ENCODE data around the gene ABHD8.

Gene ABHD8

DNA sequence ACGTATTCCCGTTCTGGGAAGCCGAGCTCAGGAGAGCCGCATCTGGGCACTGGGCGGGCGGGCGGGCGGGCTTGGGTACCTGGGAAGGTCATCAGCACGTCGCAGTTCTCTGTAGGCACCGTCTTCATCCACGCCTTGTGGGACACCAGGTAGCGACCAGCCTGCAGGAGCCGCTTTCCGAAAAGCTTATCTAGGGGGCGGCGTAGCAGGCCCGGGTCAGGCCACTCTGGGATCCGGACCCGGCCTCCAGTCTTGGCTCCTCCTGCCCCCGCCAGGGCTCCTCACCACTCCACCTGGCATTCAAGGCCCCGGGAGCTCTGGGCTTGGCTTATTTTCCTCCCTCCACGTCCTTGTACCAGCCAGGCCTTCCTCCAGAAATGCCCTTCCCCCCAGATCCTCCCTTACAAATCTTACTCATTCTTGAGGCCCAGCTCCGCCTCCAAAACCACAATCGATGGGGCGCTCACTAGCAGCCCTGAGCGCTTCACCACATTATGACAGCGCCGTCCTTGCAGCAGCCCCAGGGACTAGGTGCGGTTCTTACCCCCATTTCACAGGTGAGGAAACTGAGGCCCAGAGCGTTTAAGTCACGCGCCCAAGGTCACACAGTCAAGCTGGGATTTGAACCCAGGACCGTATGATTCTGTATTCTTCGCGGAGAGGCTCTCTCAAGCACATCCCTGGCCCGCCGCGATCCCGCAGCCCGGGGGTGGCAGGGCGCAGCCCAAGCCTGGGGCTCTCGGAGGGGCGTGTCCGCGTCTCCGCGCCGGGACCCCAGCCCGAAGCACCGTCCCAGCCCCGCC is 30.6 kb upstream of the ABHD8 start:
- peak in 1 of 2 experiments; percentile 13 for DNase-seq

DNA sequence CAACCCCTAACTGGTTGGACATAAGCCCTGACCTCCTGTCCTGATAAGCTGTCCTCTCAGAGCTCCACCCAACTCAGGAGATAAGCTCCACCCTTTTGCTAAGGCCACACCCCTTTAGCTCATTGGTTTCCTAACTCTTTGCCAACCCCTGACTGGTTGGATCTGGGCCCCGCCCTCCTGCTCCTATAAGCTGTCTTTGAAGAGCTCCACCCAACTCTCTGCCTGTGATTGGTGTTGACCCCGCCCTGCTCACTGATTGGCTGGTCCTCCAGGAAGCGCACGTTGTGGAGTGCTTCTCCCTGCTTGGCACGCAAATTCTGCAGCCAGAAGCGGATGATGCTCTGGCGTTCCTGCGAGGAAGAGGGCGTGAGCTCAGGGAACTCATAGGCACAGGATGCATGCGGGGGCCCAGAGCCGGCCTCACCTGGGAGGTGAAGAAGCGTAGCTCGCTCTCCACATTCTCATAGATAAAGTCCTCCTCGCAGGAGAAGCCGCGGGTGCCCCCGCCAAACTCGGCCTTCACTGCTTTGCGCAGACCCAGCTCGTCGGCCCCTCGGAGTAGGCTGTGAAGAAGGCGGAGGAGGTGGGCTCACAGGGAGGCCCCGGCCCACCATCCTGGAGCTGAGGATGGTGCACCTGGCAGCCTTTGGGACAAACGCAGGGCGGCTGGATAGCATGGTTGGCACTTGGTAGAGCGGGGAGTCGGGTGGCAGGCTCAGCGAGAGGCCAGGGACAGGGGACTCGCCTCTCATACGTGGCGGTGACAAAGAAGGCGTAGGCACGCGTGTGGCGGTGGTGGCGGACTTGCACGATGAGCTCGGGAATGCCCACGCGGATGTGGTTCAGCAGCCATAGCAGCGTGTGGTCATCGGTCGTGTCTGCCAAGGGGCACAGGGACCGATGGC is 29.7 kb upstream of the ABHD8 start:
- peak in 1 of 2 experiments; percentile 50 for DNase-seq

DNA sequence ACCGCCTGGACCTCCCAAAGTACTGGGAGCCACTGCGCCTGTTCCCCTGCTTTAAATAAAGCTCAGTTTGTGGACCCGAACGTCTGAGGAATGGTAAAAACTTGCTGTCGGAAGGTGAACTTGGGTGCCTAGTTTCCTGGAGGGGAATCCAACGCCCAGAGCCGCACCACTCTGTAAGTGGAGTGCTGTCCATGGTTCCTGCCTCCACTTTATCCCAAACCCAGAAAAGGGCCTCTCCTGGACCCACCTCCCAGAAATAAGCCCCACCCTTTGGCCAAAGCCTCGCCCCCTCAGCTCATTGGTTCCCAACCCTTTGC is 29.1 kb upstream of the ABHD8 start:
- no peak for DNase-seq

DNA sequence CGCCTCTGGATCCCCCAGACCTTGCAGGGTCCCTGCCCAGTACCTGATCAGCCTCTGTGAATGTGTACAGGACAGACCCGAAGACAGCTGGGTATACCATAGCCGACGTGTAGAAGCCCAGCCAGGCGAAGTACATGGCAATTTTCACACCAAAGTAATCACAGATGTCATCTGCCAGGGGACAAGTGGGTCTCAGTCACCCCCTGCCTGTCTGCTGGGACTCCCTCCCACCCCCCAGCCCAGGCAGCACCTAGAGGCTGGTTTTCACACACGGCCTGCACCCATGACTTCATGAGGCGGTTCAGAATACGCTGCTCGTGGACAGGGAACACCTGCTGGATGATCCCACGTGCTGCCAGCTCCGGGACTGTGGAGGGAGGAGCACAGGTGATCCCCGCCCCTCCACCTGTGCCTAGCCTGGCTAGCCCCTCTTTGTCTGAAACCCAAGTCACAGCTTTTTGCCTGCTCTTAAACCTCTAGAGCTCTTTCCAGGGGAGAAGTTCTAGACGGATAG is 27.9 kb upstream of the ABHD8 start:
- DNase-seq, result no peak

DNA sequence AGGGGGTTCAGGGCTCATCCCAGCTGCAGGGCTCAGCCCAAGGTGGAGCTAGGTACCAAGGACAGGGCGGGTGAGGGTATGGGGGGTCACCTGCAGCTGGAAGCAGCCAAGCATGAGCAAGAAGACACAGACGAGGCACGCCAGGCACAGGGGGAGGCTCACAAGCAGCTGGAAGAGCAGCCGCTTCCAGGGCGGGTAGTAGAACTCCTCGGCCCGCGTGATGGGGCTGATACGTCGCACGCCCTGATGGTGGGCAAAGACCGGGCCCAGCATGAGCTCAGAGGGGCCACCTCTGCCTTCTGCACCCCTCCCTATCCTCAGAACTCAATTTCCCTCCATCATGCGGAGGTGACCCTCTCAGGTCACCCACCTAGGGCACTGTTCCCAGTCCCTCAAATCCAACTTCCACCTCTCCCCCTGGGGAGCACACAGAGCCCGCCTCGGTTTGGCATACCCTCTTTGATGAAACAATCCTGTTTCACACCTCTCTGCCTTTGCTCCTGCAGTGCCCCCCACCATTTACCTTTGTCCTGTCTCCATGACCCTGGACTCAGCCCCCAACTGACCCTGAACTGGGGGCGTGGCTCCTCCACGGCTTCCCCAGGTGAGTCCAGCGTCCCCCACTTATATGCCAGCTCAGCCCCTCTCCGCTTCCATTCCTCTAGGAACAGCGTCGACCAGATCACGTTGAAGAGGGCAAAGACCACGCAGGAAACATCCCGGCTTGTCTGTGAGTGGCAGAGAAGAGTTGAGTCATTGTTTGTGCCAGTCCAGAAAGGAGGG is 27.2 kb upstream of the ABHD8 start:
- no peak for DNase-seq

DNA sequence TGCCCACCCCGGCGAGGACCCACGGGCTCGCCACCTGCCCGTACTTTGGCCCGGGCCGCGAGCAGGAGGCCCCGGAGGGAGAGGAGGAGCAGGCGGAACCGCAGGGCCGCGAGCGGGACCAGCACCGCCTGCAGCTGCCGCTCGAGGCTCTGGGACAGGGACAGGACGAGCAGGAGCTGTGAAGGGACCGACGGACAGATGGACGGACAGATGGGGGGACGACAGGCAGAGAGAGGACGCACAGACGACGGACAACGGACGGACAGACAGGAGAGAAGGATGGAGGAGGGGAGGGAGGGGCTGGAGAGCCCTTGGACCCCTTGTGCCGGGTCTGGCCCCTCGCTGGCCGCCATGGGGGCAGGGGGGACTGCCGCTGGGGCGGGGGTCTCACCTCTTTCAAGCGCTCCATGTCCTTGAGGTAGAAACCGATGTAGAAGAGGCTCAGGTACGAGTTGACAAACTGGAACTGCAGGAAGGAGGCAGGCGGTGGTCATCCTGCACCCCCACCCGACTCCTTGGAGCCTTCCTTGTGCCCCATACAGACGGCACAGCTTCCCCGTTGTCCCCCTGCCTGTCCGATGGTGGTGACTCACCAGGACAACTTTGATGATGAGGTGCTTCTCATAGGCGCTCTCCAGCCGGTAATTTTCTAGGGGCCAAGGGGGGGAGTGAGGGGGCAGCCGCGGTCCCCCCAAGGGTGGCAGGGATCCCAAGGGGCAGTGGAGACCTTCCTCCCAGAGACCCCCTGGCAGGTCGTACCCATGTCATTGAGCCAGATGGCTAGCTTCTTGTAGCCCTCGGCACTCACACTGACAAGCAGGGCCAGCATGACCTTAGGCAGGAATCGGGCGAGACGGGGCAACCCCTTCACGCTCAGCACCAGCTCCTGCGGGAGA is 26.4 kb upstream of the ABHD8 start:
- no peak for DNase-seq

DNA sequence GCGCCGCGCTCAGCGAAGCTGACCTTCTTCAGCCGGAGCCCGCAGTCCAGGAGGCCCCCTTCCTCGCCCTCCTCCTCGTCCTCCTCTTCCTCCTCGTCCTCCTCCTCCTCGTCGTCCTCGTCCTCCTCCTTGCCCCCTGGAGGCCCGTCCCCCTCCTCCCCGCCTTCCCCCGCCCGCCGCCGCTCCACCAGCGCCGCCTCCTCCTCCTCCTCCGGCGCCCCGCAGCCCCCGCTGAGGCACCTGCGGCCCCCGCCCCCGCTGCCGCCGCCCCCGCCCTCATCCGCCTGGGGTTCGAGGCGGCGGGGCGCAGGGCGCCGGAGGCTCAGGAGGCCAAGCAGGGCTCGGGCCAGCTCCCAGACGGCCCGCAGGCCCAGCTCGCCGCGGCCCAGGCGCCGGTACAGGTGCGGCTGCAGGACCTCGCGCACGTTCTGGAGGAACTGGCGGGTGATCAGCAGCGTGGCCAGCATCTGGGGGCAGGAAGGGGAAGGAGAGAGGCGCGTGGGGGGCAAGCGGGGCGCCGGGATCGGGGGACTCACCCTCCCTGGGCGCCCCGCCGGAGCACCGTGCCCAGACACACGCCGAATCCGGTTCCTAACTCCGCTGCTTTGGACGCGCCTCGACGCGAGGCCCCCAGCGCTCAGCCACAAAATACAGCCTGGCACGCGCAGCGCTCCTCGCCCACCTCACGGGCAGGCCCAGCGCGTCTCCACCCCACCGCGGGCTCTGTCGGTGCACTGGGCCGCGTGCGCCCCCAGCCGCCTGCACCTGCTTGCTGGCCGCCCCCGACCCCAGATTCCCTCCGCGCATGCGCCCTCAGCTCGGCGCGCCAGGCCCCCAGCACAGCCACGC is 25.5 kb upstream of the ABHD8 start:
- DNase-seq, result no peak

DNA sequence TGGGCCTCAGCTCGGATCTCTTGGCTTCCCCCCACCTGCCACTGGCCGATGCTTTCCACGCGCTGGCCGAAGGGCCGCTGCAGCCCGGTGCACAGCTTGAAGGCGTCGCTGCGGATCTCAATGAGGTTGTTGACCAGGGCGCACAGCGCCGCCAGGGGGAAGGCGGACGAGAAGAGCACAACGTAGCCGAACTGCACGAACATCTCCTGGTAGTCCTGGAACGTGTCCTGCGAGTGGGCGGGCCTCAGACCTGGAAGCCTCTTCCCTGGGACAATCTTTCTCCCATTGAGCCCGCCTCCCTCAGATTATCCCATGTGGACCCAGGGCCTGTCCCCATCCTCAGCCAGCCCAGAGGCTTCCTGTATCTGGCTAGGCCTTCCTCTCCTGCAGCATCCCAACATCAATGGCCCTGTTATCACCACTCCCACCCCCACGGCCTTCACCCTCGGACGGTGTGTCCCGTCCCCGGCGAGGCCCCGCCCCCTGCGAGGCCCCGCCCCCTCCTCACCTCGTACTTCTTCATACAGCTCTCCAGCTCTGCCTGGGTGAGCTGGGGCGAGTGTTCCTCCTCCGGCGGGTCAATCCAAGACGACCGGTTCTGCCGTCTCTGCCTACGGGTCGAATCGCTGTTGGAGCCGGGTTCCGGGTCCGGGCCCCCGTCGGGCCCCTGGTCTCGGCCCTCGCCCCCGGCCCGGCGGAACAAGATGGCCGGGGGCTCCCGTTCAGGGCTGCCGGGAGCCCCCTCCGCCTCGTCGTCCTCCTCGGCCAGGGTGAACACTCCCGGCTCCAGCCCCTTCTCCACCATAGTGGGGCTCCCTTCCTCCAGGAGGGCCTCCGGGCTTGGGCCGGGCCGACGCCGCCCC is 24.7 kb upstream of the ABHD8 start:
- DNase-seq, result no peak

DNA sequence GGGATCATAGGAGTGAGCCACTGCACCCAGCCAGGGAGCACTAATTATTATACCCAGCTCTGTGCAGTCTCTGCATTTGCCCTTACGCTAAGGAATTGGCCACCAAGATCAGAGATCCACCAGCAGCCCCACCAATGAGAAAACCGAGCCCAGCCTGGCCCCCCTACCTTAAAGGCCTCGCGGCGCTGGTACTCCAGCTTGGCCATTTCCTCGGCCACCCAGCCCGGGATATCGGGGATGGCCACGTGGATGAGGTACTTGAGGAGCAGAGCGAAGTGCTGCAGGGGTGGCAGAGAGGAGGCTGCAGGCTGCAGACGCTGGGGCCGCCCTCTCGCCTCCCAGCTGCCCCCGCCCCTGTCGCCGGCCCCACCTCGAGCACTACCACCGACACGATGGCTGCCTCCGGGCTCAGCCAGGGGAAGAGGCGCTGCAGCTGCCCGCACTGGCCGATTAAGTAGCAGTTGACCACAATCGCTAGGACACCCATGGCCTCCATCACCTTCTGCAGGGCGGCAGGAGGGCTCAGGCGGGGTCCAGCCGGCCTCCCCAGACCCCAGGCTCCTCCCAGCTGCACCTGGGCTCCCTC is 23.9 kb upstream of the ABHD8 start:
- no peak for DNase-seq

DNA sequence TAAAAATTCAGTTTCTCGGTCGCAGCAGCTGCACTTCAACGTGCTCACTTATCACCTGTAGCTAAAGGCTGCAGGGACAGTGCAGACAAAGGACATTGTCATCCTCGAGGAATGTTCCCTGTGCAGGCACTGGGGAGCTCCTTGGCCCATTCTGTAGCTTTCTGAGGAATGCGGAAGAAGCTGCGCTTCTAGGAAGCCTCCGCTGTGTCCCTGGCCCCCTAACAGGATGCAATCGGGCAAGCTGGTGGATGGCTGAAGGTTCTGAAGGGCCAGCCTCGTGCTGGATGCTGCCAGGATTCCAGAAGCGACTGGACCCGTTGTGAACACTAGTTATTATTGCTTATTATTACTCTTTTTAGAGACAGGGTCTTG is 23.4 kb upstream of the ABHD8 start:
- DNase-seq, result no peak

DNA sequence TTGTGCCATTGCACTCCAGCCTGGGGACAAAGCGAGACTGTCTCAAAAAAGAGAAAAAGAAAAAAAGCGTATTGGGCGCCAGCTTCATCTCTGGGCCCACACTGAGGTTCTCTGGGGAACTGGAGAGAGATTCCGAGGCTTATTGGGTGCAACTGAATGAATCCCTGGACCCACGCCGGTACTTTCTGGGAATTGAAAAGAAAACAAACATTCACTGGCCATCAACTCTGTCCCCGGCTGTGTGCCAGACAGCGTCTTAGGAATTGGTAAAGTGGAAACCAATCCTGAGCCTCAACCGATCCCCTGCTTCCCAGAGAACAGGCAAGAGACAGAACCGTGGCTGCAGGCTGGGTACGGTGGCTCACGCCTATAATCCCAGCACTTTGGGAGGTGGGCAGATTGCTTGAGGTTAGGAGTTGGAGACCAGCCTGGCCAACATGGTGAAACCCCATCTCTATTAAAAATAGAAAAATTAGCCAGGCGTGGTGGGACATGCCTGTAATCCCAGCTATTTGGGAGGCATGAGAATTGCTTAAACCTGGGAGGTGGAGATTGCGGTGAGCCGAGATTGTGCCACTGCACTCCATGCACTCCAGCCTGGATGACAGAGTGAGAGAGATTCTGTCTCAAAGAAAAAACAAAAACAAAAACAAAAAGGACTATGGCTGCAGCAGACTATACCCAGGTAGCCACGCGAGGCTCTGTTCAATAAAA is 22.8 kb upstream of the ABHD8 start:
- no peak for DNase-seq

DNA sequence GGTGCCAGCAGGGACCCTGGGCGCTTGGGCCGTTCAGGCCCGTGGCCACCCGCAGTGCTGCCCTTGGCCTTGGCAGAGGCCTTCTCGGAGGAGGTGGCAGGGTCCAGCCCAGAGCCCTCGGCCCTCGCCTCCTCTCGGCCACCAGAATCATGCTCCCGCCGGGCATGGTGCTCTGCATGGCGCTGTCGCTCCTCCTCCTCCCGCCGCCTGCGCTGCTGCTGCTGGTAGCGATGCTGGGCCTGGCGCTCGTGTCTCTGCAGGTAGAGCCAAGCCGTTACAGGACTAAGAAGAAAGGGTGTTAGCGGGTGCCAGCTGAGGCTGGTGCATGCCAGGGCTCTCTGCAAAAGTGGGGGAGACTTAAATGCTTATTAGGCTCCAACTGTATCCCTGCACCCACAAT is 21.9 kb upstream of the ABHD8 start:
- no peak for DNase-seq

DNA sequence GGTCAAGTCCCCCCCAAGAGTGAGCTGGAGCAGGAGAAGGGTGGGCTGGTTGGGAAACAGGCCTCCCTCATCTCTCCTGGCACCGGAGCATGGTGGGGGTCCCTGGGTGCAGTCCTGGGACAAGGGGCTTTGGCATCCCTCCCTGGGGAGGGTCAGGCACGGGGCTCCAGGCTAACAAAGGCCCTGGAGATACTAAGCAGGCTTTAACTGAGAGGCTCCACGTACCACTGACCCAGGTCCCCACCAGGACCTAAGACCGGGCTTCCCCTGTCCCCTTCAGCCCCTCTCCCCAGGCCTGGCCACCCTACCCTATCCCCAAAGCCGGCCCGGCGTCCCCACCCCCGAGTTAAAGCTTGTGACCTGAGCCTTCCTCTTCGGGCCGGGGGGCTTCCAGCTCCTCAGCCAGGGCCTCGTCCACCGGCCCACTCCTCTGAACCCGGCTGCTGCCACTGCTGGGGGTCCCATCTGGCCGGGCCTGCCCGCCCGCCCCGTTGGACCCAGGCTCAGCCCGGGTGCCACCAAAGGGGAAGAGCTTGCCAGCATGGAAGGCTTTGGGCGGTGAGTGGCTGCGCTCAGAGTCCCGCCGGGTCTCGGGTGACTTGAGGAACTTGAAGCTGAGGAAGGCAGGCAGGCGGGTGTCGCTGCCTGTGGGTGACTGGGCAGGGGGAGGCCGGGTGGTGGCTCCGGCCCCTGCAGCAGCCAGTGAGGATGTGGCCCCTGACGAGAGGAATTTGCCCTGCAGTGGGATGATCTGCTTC is 21.3 kb upstream of the ABHD8 start:
- DNase-seq, result no peak

DNA sequence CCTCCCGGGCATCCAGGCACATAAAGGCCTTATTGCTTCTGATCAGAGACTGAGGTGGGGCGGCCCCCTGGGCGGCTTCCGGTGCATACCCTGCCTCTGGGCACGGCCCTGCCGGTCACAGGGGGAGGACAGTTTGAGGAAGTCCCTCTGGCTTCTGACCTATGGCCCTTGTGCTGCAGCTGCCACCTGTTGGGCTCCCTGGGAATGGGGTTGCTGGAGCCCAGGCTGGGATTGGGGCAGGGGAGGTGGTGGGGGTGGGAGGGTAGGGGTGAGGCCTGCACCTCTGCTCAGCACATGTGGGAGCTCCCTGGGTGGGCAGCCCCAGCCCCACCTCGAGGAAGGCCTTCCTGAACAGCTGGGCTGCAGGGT is 20.7 kb upstream of the ABHD8 start:
- DNase-seq, result no peak

DNA sequence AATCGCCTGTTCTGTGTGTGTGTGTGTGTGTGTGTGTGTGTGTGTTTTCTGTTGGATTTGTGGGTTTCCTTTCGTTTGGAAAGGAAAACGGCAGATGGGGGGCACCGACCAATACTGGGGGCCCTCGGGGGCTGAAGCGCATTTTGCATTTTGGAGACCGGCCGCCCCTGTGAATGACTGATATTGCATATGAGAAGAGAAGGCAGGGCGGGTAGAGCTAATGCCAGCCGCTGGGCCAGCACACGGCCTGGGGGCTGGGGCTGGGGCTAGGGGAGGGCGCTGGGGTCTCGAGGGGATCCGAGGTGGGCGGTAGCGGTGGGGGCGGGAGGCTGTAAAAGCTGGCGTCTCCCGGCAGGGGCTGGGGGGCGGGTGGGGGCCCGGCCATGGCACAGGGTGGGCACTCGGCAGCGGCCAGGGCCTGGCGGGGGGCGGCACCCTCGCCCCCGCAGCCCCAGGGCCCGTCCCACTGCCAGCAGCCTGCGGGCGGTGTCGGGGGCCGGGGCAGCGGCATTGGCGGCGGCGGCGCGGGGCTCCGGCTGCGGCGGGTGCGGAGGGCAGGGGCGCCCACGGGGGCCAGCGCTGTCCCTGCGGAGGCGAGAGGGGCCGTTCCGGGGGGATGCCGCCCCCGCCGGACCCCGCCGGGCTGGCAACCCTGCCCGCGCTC is 20.2 kb upstream of the ABHD8 start:
- no peak for DNase-seq

DNA sequence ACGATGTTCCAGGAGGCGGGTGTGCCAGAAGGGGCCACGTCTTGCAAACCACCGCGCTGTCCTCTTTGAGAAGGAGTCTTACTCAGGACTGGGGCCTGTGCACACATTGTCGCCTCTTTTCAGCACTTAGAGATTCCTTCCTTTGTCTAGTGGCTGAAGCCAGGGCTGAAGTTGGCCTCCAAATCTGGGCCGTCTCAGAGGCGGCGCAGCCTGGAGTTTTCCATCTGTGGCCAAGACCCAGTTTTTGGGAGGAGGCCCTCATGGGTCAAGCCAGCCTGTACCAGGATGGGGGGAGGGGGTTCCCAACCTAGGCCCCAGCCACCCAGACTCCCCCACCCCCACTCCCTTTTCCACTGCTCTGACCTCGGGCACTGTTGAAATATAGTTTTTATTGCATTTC is 19.6 kb upstream of the ABHD8 start:
- no peak for DNase-seq

DNA sequence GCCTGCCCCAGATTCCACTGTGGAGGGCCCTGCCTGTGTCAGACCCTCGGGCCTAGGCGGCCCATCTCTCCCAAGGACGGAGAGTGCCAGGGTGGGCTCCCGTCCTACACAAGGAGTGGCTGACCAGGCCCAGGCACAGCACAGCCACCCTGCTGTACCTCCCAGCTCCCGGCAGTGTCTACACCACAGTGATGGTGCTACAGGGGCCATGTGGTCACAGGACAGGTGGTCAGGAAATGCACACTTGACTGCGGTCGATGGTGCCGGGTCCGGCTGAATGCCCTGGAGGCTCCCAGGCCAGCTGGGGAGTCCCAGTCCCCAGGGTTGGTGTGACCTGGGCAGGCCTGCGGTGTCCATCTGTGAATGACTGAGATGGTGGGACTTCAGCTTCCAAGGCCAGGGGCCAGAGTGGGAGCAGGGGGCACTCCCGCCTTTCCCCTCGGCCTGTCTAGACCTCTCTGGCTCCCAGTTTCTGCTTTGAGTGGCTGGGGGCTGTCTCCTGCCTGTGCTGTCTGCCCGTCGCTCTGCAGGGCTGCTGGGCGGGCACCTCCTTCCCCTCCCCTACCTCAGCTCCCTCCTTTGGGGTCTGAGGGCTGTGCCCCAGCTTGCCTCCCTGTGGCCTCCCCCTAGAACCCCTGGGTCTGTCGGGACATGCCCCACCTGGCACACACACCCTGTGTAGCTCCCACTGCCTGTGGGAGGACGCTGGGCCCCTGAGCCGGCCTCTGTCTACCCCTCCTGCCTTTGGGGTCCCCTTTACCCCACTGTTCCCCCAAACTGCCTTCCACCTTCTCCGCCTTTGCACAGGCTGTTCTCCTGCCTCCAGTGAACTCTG is 18.6 kb upstream of the ABHD8 start:
- DNase-seq, result no peak
